Naive thymus-derived CD4-positive, alpha-beta T cell (primary cell): ENCODE results near the gene USH1C. TPM values are rescaled to one million over a fixed set of nuclear protein-coding genes. Genes with fewer than 3 reads are reported as not detected.

Experiments used
- ATAC-seq: fragments of 150-1000 bp; cut with Tn5 transposase; 2 replicates; pipeline ENCODE4 v1.10.0; 2021; ENCODE audit warnings: mild to moderate bottlenecking, moderate library complexity
- CTCF ChIA-PET: fragments of 350-600 bp; sonication (Branson Sonifier 250); formaldehyde crosslinking; loops from one replicate; lab custom pipeline; 2021; ENCODE audit warnings: antibody characterized with exemption; lab: Charles Lee
- POLR2A ChIA-PET: fragments of 350-600 bp; sonication (Branson Sonifier 250); formaldehyde crosslinking; loops from one replicate; lab custom pipeline; 2021; ENCODE audit warnings: antibody characterized with exemption, inconsistent platforms; lab: Charles Lee
- DNase-seq, 9 donors: peaks; one replicate each; pipeline versions ENCODE4 v3.0.0 to v3.0.0-alpha.2; 2020 to 2022; ENCODE audit warnings: mixed read lengths in 1 of 9
- H3K27ac ChIP-seq: one replicate; pipeline ENCODE4 v1.7.0; 2013; ENCODE audit warnings: mild to moderate bottlenecking, low read depth, low read length, moderate library complexity
- H3K27me3 ChIP-seq, 2 donors: one replicate each; pipeline ENCODE4 v1.7.0; 2013; ENCODE audit warnings: low read length in 2 of 2, mild to moderate bottlenecking in 2 of 2, moderate library complexity in 2 of 2; ENCODE audit not compliant: control insufficient read depth in 2 of 2, insufficient read depth in 2 of 2
- H3K36me3 ChIP-seq, 3 experiments: 1 replicate in 2 of 3; 2 replicates in 1 of 3; pipeline ENCODE4 v1.7.0; 2013; ENCODE audit warnings: low read length in 3 of 3, mild to moderate bottlenecking in 3 of 3, moderate library complexity in 1 of 3; ENCODE audit not compliant: insufficient read depth in 3 of 3, control insufficient read depth in 2 of 3
- H3K4me1 ChIP-seq, 2 donors: one replicate each; pipeline ENCODE4 v1.7.0; 2013; ENCODE audit warnings: low read length in 2 of 2, mild to moderate bottlenecking in 2 of 2, moderate library complexity in 1 of 2; ENCODE audit not compliant: control insufficient read depth in 2 of 2, insufficient read depth in 2 of 2
- H3K4me3 ChIP-seq: 2 replicates; pipeline ENCODE4 v1.7.0; 2013; ENCODE audit warnings: mild to moderate bottlenecking, low read length
- H3K9me3 ChIP-seq, 3 experiments: 1 replicate in 2 of 3; 2 replicates in 1 of 3; pipeline ENCODE4 v1.7.0; 2013; ENCODE audit warnings: low read length in 3 of 3; ENCODE audit not compliant: control insufficient read depth in 2 of 3
- H3K27ac Mint-ChIP-seq, 9 donors: one replicate each; pipeline ENCODE4 v1.8.0; 2020 to 2022; ENCODE audit warnings: mixed read lengths in 9 of 9, mild to moderate bottlenecking in 8 of 9, moderate library complexity in 5 of 9, inconsistent platforms in 2 of 9
- H3K27me3 Mint-ChIP-seq, 5 donors: one replicate each; pipeline ENCODE4 v1.8.0; 2021 to 2022; ENCODE audit warnings: mixed read lengths in 5 of 5, mild to moderate bottlenecking in 1 of 5
- H3K36me3 Mint-ChIP-seq, 5 donors: one replicate each; pipeline ENCODE4 v1.8.0; 2020 to 2022; ENCODE audit warnings: mixed read lengths in 5 of 5, mild to moderate bottlenecking in 3 of 5, inconsistent platforms in 1 of 5
- H3K4me1 Mint-ChIP-seq, 7 donors: one replicate each; pipeline ENCODE4 v1.8.0; 2020 to 2022; ENCODE audit warnings: mixed read lengths in 7 of 7, mild to moderate bottlenecking in 3 of 7, inconsistent platforms in 1 of 7
- H3K4me3 Mint-ChIP-seq, 10 donors: one replicate each; pipeline ENCODE4 v1.8.0; 2020 to 2022; ENCODE audit warnings: mild to moderate bottlenecking in 10 of 10, mixed read lengths in 10 of 10, moderate library complexity in 6 of 10, inconsistent platforms in 2 of 10
- H3K9me3 Mint-ChIP-seq, 11 donors: one replicate each; pipeline ENCODE4 v1.8.0; 2020 to 2022; ENCODE audit warnings: mixed read lengths in 11 of 11, mild to moderate bottlenecking in 4 of 11, inconsistent platforms in 1 of 11, moderate library complexity in 1 of 11
- intact Hi-C, 2 donors: fragments of 100-400 bp; cut with micrococcal nuclease; formaldehyde crosslinking; loops; one replicate each; pipeline ENCODE4 v1.15.1; 2023
- polyA plus RNA-seq, 2 donors: library from polyadenylated mRNA; unstranded; fragments of 300-500 nt; fragmentation: Illumina TruSeq; gene quantifications; one replicate each; pipeline ENCODE4 v1.2.3, GENCODE V29; 2021
- total RNA-seq, 6 experiments: library from RNA in 5 of 6; stranded (reverse) in 5 of 6; gene quantifications; 1 replicate in 5 of 6; 2 replicates in 1 of 6; pipeline ENCODE4 v1.2.3 and lab custom pipeline; 2021 to 2026

The USH1C gene
- total and polyA plus RNA-seq, 7 experiments from 2014 or later: not detected

DNA sequence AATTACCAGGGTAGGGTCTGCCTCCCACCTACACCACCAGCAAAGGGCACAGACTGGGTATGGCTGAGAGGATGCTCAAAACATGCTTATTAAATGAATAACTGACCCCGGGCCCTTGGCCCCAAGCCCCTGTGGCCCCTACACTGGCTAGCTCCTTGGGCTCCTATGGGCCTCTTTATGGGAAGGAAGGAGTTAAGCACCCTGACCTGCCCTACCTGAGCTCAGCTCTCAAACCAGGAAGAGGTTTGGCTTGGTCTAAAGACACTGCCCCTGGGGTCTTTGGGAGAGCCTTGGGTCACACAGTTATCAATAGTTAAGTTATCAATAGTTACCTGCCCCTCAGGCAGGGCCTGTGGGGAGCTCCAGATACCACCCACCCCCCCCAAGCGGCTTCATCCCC is 1.2 kb downstream of the USH1C start:
- DNase-seq: no peak
- Mint-ChIP-seq H3K4me3 (no peak overlapping the region), H3K4me1 (peaks cover 0 to 15% (median 2%) of the 10 kb centered on the region in 7 donors), H3K36me3 (no peaks in the 10 kb centered on the region), H3K9me3 (peaks cover 0 to 1% (median 0%) of the 10 kb centered on the region in 11 donors), H3K27me3 (peaks cover 34 to 50% (median 42%) of the 10 kb centered on the region in 5 donors), H3K27ac (no peak overlapping the region)
- Histone ChIP-seq H3K4me1 (no peaks in the 10 kb centered on the region), H3K9me3 (no peaks in the 10 kb centered on the region), H3K4me3 (no peak overlapping the region), H3K27me3 (no peaks in the 10 kb centered on the region), H3K36me3 (no peaks in the 10 kb centered on the region), H3K27ac (no peak overlapping the region)
- ATAC-seq: no peak
- CTCF ChIA-PET: no interaction called here
- POLR2A ChIA-PET: no interaction called here
- intact Hi-C loops: no loop called here

- no peak overlapping the region for H3K4me3 Mint-ChIP-seq
- Histone ChIP-seq H3K9me3 (no peaks in the 10 kb centered on the region), H3K4me3 (no peak overlapping the region), H3K36me3 (no peaks in the 10 kb centered on the region), H3K27ac (no peak overlapping the region), H3K27me3 (no peaks in the 10 kb centered on the region), H3K4me1 (no peaks in the 10 kb centered on the region)
- ChIA-PET CTCF (no interaction called here), POLR2A (no interaction called here)
- H3K36me3 Mint-ChIP-seq: no peaks in the 10 kb centered on the region
- no peak overlapping the region for H3K27ac Mint-ChIP-seq
- peaks cover 0 to 1% (median 0%) of the 10 kb centered on the region in 11 donors for H3K9me3 Mint-ChIP-seq
- H3K4me1 Mint-ChIP-seq: peaks cover 0 to 11% (median 2%) of the 10 kb centered on the region in 7 donors
- DNase-seq (no peak), ATAC-seq (no peak)
- intact Hi-C loops: no loop called here
- peaks cover 27 to 42% (median 36%) of the 10 kb centered on the region in 5 donors for H3K27me3 Mint-ChIP-seq
These were observed 2.0 kb downstream of the USH1C start for GRCh38 chr11:17542249-17542648.

DNA sequence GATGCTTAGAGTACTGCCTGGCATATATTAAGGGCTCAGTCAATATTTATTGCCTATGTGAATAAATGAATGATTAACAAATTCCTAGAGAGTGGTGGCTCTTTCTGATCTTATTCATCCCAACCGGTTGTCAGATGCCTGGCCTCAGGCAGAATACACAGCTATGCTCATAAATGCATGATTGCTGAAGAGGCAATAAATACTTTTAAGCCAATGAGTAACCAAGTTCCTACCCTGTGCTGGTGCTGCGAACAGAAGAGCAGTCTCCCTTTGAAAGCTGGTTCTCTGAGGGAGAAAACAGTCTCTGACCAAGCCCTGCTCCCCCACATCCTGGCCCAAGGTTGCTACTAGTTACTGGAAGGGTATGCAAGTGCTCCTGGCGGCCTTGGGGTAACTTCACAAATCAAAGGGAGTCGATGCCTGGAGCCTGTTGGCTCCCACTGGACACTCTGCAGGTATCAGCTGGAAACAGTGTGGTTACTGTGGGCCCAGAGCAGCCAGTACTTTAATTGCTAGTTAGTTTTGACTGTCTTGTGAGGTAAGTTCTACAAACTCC is 2.8 kb downstream of the USH1C start:
- CTCF ChIA-PET: no interaction called here
- peaks cover 19 to 35% (median 32%) of the 10 kb centered on the region in 5 donors for H3K27me3 Mint-ChIP-seq

DNA sequence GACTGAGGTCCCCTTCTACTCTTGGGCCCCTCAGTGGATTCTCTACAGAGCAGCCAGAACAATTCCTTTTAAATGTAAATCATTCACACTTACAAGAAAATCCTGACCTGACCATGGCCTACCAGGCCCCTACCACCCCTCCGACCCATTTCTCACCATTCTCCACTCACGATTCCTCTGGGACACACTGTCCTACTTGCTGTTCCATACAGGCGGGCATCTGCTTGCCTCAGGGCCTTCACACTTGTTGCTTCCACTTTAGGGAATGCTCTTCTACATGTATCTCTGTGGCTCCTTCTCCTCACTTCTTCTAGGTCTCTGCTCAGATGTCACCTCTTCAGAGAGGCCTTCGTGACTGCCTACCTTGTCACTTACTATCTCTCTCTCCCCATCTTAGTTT is 3.4 kb downstream of the USH1C start:
- Histone ChIP-seq H3K4me1 (no peaks in the 10 kb centered on the region), H3K9me3 (no peaks in the 10 kb centered on the region), H3K4me3 (no peak overlapping the region), H3K27me3 (no peaks in the 10 kb centered on the region), H3K36me3 (no peaks in the 10 kb centered on the region), H3K27ac (no peak overlapping the region)
- peaks cover 0 to 10% (median 2%) of the 10 kb centered on the region in 7 donors for H3K4me1 Mint-ChIP-seq
- intact Hi-C loops: no loop called here
- H3K27me3 Mint-ChIP-seq: peaks cover 13 to 36% (median 29%) of the 10 kb centered on the region in 5 donors
- ChIA-PET CTCF (no interaction called here), POLR2A (no interaction called here)
- H3K27ac Mint-ChIP-seq: no peak overlapping the region
- H3K9me3 Mint-ChIP-seq: peaks cover 0 to 1% (median 0%) of the 10 kb centered on the region in 11 donors
- ATAC-seq: no peak
- no peaks in the 10 kb centered on the region for H3K36me3 Mint-ChIP-seq
- DNase-seq: no peak
- H3K4me3 Mint-ChIP-seq: no peak overlapping the region

More for the DNA sequence above, 2.8 kb downstream of the USH1C start:
- Mint-ChIP-seq H3K27ac (no peak overlapping the region), H3K9me3 (peaks cover 0 to 1% (median 0%) of the 10 kb centered on the region in 11 donors), H3K36me3 (no peaks in the 10 kb centered on the region), H3K4me1 (peaks cover 0 to 10% (median 2%) of the 10 kb centered on the region in 7 donors), H3K4me3 (no peak overlapping the region)
- Histone ChIP-seq H3K27me3 (no peaks in the 10 kb centered on the region), H3K4me1 (no peaks in the 10 kb centered on the region), H3K4me3 (no peak overlapping the region), H3K36me3 (no peaks in the 10 kb centered on the region), H3K27ac (no peak overlapping the region), H3K9me3 (no peaks in the 10 kb centered on the region)
- POLR2A ChIA-PET: no interaction called here
- intact Hi-C loops: no loop called here
- DNase-seq (no peak), ATAC-seq (no peak)

- Mint-ChIP-seq H3K4me1 (peaks cover 0 to 10% (median 2%) of the 10 kb centered on the region in 7 donors), H3K27me3 (peaks cover 3 to 29% (median 18%) of the 10 kb centered on the region in 5 donors), H3K36me3 (no peaks in the 10 kb centered on the region), H3K9me3 (no peaks in the 10 kb centered on the region), H3K27ac (no peak overlapping the region), H3K4me3 (no peak overlapping the region)
- ChIA-PET CTCF (no interaction called here), POLR2A (no interaction called here)
- H3K27ac ChIP-seq: no peak overlapping the region
- H3K36me3 ChIP-seq: no peaks in the 10 kb centered on the region
- no peaks in the 10 kb centered on the region for H3K27me3 ChIP-seq
- intact Hi-C loops: no loop called here
- H3K4me1 ChIP-seq: no peaks in the 10 kb centered on the region
- DNase-seq (no peak), ATAC-seq (no peak)
- H3K9me3 ChIP-seq: no peaks in the 10 kb centered on the region
- no peak overlapping the region for H3K4me3 ChIP-seq
These were observed 5.5 kb downstream of the USH1C start for GRCh38 chr11:17538731-17539130.

DNA sequence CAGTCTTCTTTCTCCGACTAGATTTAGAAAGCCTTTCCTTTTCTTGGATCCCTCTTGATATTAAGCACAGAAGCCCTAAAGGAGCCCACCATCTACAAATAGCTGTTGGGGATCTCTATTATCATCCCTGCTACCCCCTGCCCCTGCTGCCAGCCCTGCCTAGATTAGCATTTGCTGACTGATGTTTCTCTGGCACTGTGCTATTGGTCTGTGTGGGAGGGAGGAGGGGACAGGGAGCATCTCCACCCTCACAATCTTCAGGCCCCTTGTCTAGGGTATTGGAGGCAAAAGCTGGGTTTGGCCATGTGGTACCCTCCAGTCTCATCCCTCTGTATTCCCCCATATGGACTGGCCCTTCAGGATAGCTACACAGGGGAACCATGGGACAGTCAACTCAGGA is 6.2 kb downstream of the USH1C start:
- H3K27me3 ChIP-seq: no peaks in the 10 kb centered on the region
- peaks cover 0 to 26% (median 15%) of the 10 kb centered on the region in 5 donors for H3K27me3 Mint-ChIP-seq

DNA sequence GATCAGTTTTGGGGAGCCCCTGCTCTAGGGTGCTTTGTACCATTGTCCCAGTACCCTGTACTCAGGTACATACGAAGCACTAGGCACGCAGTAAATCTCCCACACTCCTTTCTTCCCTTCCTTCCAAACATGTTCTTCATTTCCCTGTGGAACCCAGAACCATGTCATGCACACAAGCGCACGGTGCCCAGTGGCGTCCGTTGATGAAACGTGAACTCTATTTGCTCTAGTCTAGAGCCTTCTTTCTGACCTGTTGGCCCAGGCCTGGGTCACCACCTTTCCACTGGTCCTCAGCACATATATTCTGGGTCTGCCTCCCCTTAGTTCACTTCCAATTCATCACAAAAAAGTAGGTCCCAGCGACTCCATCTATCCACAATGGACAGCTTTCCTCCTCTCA is 7.0 kb downstream of the USH1C start:
- no peaks in the 10 kb centered on the region for H3K36me3 ChIP-seq
- Mint-ChIP-seq H3K9me3 (no peaks in the 10 kb centered on the region), H3K36me3 (no peaks in the 10 kb centered on the region), H3K27me3 (peaks cover 0 to 22% (median 10%) of the 10 kb centered on the region in 5 donors), H3K4me1 (peaks cover 0 to 10% (median 0%) of the 10 kb centered on the region in 7 donors), H3K27ac (no peak overlapping the region), H3K4me3 (no peak overlapping the region)
- H3K4me3 ChIP-seq: no peak overlapping the region
- intact Hi-C loops: no loop called here
- no peak overlapping the region for H3K27ac ChIP-seq
- ChIA-PET CTCF (no interaction called here), POLR2A (no interaction called here)
- no peaks in the 10 kb centered on the region for H3K27me3 ChIP-seq
- no peak for ATAC-seq
- no peaks in the 10 kb centered on the region for H3K9me3 ChIP-seq
- H3K4me1 ChIP-seq: no peaks in the 10 kb centered on the region
- no peak for DNase-seq

More for the DNA sequence above, 6.2 kb downstream of the USH1C start:
- Mint-ChIP-seq H3K9me3 (no peaks in the 10 kb centered on the region), H3K27ac (no peak overlapping the region), H3K4me1 (peaks cover 0 to 10% (median 0%) of the 10 kb centered on the region in 7 donors), H3K36me3 (no peaks in the 10 kb centered on the region), H3K4me3 (no peak overlapping the region)
- intact Hi-C loops: no loop called here
- ATAC-seq (no peak), DNase-seq (no peak)
- H3K9me3 ChIP-seq: no peaks in the 10 kb centered on the region
- H3K36me3 ChIP-seq: no peaks in the 10 kb centered on the region
- ChIA-PET POLR2A (no interaction called here), CTCF (no interaction called here)
- no peak overlapping the region for H3K27ac ChIP-seq
- no peaks in the 10 kb centered on the region for H3K4me1 ChIP-seq
- no peak overlapping the region for H3K4me3 ChIP-seq
